ENCODE measurements around the gene PIEZO2.

- no peak for TF ChIP-seq CTCF (conservative IDR thresholded peaks at IDR 0.05; ENCODE audit: low read depth, low read length)
- no peak for TF ChIP-seq EZH2 (IDR thresholded peaks at IDR 0.05; ENCODE audit: borderline replicate concordance, low read depth, low read length, poor library complexity, severe bottlenecking)
Measured at GRCh38 chr18:10936176-10937053, 213.0 kb downstream of the PIEZO2 start.
